ENCODE data around the gene CUX1.

- TF ChIP-seq CTCF (IDR thresholded peaks at IDR 0.05), result no peak
- TF ChIP-seq POLR2A (IDR thresholded peaks at IDR 0.05), result no peak
Measured at GRCh38 chr7:101978683-101979082, 161.3 kb downstream of the CUX1 start.
